NCI-H187 (cell line): ENCODE measurements around the gene SERPINA5.

Source experiments
- DNase-seq, 2 experiments: peaks; one replicate each; lab custom pipeline; 2025; lab: John Stamatoyannopoulos, UW

The SERPINA5 gene, protein sequence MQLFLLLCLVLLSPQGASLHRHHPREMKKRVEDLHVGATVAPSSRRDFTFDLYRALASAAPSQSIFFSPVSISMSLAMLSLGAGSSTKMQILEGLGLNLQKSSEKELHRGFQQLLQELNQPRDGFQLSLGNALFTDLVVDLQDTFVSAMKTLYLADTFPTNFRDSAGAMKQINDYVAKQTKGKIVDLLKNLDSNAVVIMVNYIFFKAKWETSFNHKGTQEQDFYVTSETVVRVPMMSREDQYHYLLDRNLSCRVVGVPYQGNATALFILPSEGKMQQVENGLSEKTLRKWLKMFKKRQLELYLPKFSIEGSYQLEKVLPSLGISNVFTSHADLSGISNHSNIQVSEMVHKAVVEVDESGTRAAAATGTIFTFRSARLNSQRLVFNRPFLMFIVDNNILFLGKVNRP

DNA sequence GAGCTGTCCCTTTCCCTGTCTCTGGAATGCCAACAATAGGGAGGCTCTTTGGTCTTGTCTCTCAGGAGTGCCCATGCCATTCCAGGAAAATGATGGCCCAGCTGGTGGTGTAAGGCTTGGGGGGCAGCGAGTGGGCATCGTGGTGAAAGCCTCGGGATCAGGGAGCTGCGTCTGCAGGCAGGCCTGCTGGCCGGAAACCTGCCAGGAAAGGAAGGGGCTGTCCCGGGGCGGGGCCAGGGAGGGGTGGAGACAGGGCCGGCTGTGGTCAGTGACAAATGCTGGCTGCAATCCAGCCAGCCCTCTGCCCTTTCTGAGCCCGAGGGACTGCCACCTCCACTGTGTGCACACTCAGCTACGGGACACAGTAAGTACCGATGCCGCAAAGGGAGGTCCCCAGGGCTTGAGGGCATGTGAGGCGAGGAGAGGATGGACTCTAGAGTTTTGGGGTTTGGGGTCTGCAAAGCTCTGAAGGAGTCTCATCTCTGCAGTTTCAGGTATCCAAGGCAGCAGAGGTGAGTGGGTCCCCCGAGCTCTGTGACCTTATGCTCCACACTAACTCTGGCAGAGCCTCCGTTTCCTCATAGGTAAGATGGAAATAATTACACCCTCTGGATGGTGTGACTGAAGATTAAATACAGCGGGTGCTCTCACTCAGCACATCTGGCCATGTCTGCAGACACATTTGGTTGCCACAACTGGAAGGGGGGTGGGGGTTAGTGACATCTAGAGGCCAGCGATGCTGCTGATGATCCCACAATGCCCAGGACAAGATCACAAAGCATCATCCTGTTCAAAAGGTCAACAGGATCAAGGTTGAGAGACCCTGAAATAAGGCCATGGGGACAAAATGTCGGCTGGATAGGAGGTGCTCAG is at the start of gene SERPINA5:
Gene SERPINA5 (plus strand): TSS at position 300 of the 873 bp plus-strand sequence. CDS start 5,937 bp downstream, outside the sequence.
- DNase-seq, result no peak

DNA sequence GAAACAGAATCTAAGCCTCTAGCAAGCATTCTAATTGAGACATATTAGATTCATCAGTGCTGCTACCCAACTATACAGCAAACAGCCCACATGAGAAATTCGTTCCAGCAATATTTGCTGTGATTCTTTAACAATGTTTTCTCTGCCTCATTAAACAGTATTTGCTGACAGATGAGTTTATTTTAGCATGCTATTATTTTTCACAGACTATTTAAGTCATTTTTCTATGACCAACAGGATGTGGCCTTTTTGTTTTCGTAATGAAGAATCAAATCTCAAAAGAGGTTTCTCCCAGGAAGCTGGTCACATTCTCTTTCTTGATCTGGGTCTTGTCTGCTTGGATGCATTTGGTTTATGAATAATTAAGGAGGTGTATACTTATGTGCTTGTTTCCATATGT is 48.8 kb upstream of the SERPINA5 start:
- no peak for DNase-seq

DNA sequence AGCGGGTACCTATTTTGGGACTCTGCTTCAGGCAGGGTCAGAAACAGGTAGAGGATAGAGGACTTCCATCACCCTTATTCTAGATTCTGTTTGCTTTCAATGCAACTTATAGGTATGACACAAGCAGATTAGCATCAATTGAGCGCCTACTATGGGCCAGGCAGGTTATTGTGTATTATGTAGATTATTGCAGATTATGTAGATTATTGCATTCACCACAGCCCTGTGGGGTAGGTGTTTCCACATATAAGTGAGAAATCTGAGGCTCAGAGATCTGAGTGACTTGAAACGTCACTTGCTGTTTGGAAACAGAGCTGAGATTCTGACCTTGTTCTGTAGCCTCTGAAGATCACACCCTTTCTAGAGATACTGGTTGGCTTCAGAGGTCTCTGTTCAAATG is 45.7 kb upstream of the SERPINA5 start:
- no peak for DNase-seq

DNA sequence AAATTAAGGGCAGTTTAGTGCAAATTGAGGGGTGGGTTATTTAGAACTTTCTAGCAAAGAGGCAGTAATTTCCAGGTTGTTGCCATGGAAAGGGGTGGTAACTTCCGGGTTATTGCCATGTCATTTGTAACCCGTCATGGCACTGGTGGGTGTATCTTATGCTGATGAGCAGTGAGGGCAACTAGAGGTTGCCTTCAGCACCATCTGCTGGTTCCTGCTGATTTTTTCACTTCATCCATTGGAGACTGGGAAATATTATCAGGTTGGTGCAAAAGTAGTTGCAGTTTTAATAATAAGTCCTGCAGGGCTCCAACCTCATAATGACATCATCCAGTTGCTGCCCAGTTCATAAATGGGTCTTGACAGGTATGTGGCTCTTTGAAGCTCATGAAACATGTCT is 44.4 kb upstream of the SERPINA5 start:
- DNase-seq, result no peak

DNA sequence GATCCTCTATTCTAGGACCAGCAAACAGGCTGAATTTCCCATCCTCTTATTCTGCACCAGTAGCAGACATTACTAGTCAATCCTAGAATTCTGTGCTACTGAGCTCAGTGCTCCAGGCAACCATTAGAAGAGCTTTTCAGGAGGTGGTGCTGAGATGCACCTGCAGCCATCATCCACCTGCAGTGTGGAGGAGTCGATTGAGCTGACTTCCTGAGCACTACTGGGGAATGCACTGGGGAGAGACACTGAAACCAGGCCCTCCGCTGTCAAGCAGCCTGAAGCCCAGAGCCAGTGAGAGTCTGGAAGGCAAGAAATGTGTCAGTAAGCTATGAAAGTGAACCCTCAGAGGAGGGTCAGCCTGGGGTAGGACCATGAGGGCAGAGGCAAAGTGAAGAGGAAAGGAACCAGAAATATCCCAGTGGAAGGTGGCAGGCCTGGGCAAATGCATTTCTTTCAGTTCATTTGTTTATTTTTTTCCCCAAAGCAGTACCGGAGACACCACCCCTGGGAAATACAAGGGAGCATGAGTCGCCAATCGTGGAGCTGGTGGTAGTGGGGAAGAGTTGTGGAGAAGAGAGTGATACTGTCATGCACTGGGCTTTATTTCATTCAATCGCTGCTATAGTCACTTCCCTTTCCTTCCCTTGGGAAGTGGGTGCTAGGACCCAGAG is 43.0 kb upstream of the SERPINA5 start:
- no peak for DNase-seq

DNA sequence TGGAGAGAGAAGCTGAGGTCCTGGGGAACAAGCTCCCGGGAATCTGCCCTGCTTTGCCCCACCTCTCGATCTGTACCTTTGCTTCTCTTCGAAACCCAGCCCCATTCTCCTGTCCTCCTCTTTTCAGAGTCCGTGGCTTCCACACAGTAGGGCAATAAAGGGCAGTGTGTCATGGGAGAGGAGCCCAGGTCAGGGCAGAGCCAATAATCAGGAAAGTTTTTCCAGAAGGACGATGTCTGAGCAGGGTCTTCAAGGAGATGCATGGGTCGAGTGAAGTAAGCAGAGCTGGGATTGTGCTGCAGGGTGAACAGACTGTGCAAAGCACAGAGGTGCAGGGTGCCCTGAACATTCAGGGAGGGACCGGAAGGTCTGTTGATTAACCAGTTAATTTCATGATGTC is 42.0 kb upstream of the SERPINA5 start:
- no peak for DNase-seq

DNA sequence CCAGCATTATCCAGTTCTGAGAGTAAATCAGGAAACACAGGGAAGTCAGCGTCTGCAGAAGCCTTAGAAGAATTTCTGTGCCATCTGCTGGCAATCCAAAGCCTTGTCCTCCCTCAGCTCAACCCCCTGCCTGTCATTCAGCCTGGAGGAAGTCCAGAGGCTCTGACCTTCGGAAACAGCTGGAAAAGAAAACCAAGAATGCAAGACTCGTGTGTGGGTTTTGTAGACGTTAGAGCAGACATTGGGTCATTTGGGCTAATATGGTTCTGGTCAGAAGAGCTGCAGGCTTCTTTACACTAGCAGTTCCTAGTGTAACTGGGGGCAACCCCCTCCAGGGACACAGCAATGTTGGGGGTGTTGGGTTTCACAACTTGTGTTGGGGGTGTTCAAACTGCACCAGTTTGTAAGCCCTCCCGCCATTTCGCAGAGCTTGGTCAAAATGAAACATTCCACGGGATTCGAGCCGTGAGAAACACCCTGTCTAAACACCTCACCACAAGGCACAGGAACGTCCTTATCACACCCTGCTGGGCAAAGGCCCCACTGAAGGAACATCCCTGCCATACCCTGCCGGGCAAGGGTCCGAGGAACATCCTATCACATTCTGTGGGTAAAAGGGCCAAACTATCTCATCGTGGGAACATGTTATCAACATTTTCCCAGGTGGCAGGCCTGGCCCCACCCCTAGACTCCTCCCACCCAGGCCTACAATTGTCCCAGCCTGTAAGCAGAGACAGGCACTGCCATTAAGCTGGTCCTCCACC is 41.0 kb upstream of the SERPINA5 start:
- DNase-seq, result no peak

DNA sequence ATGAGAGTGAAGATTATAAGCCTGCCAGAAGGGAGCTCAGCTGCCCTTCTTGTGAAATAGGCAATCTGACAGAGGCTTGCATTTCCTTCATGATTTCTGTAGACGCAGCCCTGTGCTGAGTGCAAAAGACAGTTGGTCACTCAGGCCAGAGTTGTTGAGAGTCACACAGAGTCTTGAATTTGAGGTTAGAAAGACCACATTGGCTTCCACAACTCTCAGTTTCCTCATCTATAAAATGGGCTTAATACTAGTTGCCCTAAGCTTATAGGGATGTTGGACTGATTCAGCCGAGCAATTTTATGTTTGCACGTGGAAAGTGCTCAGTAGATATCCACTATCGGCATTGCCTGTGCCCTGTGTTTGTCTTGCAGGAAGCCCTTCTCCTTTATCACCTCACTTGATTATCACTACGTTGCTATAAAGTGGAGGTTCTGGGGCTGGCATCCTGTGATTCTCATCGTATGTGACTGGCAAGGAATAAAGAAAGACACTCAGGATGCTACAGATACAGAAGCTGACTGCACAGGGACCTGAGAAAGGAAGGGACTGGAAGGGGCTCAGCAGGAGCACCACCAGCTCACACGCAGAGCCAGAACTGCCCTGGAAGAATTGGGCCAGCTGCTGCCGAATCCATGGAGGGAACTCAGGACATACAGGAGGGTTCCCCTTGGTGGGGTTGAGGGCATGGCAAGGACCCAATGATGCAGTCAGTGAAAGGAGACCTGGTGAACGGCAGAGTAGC is 39.8 kb upstream of the SERPINA5 start:
- DNase-seq, result no peak

DNA sequence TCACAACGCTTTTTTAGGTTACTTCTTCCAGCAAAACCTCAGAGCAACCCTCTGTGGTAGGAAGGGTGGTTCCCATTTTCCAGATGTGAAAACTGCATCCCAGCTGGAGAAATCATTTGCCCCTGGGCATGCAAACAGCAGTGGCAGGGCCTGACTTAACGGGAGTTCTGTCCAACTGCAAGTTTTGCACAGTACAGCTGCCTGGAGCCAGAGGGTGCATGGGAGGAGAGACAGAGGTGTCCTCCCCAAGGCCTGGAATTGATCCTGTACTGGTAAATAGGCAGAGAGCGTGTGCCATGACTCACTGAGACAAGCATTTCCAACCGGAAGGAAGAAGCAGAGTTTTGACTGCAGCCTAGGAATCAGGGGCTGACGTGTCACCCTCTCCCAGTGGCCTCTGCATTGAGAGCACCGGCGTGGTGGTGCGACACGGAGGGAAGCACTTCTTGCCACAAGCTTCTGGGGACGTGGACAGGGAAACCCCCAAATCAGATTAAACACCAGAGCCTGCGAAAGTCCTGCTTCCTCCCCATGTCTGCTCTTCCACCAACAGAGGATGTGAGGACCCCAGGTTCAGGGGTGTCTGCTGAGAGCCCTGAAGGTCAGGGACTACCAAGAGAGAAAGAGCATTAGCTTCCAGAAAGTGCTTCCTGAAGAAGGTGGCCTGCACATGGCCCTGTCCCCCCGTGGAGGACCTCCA is 39.0 kb upstream of the SERPINA5 start:
- no peak for DNase-seq

DNA sequence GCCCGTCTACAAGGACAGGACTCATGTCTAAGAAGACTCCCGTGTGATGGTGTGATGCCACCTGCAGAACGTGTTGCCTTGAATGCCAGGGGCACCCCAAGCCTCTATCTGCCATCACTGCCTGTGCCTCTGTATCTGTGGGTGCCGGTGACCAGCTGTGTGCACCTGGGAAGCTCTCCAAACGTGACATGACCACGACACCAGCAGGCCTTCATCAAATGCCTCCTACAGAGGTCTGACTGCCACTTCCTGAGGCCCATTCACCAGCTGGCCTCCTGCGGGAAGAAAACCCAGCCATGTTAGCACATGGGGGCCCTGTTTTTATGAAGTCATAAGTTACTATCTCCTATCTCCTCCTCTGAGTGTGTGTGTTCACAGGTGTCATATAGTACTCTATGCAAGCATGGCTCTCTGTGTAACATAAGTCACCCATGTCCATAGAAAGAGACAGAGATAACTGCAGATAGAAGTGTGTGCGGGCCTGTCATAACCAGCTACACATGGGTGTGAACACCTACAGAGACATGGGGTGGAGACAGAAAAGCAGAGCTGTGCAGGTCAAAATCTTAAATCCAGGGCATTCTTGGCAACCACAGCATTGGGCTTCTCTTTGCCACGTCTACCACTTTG is 38.3 kb upstream of the SERPINA5 start:
- DNase-seq, result no peak

DNA sequence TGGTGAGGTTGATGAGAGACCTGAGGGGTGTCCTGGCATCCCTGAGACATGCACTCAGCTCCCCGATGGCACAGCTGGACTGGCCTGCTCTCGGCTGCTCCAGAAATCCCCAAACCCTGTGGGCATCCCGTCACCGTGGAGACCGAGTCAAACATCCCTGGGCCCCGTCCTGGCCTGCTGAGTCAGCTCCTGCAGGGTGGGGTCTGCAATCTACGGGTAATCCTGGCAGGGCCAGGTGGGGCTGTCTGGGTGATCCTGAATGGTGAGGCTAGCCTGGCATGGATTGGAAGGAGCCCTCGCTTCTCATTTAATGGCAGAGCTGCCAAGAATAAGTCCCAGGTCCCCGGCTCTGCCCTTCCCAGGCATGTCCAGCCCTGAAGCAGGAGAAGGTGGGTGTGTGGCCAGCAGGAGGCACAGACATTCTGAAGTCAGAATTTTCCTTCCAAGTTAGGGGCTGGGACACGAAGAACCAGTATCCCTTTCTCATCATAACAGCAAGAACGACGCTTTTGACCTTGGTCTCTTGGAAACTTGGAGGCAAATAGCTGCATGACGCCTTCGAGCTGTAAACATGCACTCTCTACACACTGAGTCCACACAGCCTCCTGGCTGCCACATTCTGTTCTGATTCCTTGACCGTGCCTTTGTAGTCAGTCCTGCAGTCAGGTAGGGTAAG is 37.6 kb upstream of the SERPINA5 start:
- DNase-seq, result no peak

DNA sequence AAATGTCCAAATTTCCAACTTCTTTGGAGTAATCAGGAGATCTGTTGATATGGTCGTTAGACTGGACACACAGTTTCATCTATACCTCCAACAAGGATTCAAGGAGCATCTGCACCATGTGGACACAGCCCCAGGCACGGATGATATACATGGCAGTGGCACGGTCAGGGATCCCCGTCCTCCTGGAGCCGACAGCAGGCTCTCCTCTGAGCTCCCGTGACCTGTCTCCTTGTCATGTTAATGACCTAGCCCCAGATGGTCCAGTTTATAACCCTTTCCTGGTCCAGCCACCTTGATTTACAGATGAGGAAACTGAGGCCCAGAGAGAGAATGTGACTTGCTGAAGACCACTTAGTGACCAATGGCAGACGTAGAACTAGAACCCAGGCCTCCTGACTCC is 36.5 kb upstream of the SERPINA5 start:
- no peak for DNase-seq

DNA sequence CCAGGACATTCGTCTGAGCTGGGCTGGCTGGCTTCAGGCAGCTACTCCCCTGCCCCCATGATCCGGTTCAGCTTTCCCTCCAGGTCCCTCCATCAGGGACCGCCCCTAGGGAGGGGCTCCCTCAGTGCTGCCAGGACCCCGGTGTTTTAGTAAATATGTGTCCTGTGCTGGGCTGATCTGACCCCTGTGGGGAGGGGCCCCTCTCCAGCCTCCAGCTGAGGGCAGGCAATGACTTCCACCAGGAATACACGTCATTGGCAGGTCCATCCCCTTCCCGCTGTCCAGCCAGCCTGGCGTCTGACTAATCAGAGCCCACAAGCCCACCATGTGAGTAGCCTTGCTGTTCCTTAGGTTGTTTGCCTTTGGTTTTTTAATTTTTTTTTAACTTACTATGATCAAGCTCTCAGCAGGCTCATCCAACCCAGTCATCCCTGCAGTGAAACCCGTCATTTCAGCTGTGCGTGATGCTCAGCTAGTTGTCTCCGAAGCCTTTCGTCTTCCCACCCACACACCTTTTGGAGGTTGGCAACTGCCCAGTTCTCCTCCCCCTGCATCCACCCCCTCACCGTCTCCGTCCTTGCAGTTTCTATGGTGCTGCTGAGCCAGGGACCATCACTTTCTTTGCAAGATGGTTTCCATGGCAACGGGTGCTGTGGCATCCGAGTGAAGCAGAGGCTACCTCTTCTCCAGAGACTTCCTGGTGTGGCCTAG is 35.9 kb upstream of the SERPINA5 start:
- no peak for DNase-seq

DNA sequence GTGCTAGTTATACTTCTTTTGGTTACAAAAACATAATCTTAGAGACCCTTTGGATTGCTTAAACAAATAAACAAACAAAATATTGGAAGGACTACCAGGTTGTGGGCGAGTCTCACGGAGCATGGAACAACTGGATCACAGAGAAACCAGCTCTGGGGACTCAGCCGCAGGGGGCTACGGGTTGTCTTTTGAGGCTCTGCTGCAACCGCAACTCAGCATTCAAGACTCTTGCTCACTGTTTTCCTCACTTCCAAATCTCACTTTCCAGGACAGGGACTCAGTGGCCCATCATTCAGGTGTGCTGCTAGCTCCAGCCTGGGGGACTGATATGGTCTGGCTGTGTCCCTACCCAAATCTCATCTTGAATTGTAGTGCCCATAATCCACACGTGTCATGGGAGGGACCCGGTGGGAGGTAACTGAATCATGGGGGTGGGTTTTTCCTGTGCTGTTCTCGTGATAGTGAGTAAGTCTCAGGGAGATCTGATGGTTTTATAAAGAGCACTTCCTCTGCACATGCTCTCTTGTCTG is 34.0 kb upstream of the SERPINA5 start:
- no peak for DNase-seq

DNA sequence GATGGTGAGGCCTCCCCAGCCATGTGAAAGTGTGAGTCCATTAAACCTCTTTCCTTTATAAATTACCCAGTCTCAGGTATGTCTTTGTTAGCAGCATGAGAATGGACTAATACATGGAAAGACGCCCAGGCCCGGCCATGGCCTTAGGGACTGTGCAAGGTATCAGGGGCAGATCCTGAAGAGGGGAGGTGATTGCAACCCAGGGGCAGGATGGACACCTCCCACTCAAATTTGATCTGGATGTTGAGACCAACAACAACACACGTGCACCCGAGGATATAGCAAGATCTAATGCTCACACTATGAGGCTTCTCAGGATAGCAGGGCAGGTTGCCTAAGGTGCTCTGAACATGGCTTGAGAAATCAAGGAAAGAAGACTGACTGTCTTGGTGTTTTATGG is 33.5 kb upstream of the SERPINA5 start:
- no peak for DNase-seq

DNA sequence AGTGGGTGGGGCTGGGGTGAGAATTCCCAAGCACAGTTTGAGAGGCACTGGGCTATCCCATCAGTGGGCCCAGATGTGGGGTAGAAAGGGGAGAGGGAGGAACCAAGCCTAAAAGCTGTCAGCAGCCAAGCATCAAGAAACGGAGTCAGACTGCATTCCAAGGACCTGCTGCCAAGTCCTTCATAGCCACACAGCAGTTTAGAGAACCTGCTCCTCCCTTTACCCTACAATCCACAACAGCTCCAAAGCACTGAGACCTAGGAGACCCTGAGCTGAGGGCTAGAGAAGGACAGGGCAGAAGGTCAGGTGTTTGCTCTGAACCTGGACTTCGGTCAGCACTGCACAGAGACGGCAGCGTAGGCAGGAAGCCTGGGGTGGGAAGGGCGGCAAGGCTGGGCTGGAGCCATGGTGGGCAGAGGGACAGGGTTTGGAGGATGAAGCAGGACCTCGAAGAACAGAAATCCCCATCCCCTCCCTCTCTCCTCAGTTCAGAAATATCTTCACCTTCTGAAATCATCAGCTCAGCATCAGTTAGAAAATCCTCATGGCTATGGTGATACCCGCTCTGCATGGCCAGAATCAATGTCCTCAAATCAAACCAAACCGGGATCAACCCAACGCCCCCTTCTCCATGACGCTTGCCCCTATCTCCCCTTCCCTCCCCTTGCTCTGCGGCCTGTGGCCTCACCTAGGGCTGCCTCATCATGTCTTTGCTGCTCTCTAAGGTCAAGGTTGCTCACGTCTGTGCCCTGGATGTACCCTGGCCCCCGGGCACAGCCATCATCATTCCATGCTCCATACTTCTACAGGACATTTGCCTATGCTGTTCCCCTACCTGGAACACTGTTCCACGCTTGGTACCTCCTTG is 32.9 kb upstream of the SERPINA5 start:
- no peak for DNase-seq
